H1 (cell line): ENCODE measurements around the gene NAE1. TPM values are rescaled to one million over a fixed set of nuclear protein-coding genes. Genes with fewer than 3 reads are reported as not detected.

Experiments
- E2F6 ChIP-seq: IDR thresholded peaks from 2 replicates; pipeline ENCODE4 v1.6.1; 2012; ENCODE audit warnings: inconsistent platforms
- HDAC6 ChIP-seq: IDR thresholded peaks from one replicate; pipeline ENCODE4 v1.7.1; 2012; ENCODE audit warnings: low read depth, mild to moderate bottlenecking, inconsistent platforms, low read length, moderate library complexity
- PHF8 ChIP-seq: fragments of 200-600 bp; sonication (generic); conservative IDR thresholded peaks from 2 replicates; pipeline ENCODE4 v1.7.1; 2012; ENCODE audit warnings: low read depth, mild to moderate bottlenecking, inconsistent platforms, low read length, moderate library complexity
- POU5F1 ChIP-seq: IDR thresholded peaks from 2 replicates; pipeline ENCODE4 v1.6.1; 2011; ENCODE audit warnings: low read depth, mild to moderate bottlenecking, low read length, moderate library complexity
- RNF2 ChIP-seq: fragments of 200-900, 300-1000 bp; sonication (generic); IDR thresholded peaks from 2 replicates; pipeline ENCODE4 v1.7.1; 2016; ENCODE audit warnings: borderline replicate concordance, low read depth, mild to moderate bottlenecking, antibody characterized with exemption, low read length; ENCODE audit not compliant: poor library complexity, severe bottlenecking; ENCODE audit errors: missing control alignments
- RXRA ChIP-seq: IDR thresholded peaks from 2 replicates; pipeline ENCODE4 v1.6.1; 2011; ENCODE audit warnings: low read depth, mild to moderate bottlenecking, low read length, moderate library complexity; ENCODE audit not compliant: insufficient read depth
- SIN3A ChIP-seq, 2 experiments: IDR thresholded peaks in 1 of 2; conservative IDR thresholded peaks in 1 of 2; 2 replicates each; pipeline ENCODE4 v1.6.1; 2011 to 2012; ENCODE audit warnings: low read length in 2 of 2, improper control_type of control experiment in 1 of 2, low read depth in 1 of 2, mild to moderate bottlenecking in 1 of 2
- SP2 ChIP-seq: IDR thresholded peaks from 2 replicates; pipeline ENCODE4 v1.6.1; 2012; ENCODE audit warnings: mild to moderate bottlenecking, low read length, inconsistent platforms
- polyA plus RNA-seq, 7 experiments: library from polyadenylated mRNA; depleted of rRNA in 3 of 7; stranded (reverse) in 5 of 7; unstranded in 2 of 7; fragments of >200 nt in 5 of 7; fragments of 200-250 nt in 2 of 7; gene quantifications; 1 replicate in 5 of 7; 2 replicates in 1 of 7; 4 replicates in 1 of 7; pipeline versions ENCODE4 v1.2.1 to v1.2.3, GENCODE V29; 2011 to 2013; ENCODE audit warnings: missing spikeins in 2 of 7, mixed read lengths in 2 of 7
- total RNA-seq: library from RNA; stranded (reverse); fragmentation: NEBNext Ultra II Directional; extraction: Animal tissue kit (Norgen Biotek cat#: 25700); gene quantifications from 2 replicates; pipeline ENCODE4 v1.2.1, GENCODE V29; 2021
- TF ChIP-seq, protein P1 (sequence below): fragments of 300-600 bp; sonication (generic); IDR thresholded peaks from 2 replicates; pipeline ENCODE4 v1.7.1; 2012; ENCODE audit warnings: low read length, moderate library complexity, mild to moderate bottlenecking, inconsistent platforms; ENCODE audit not compliant: insufficient replicate concordance

The NAE1 gene
- total and polyA plus RNA-seq, 2 of the 8 experiments (the other 6 are each of a cell fraction or from before 2014, with no cell fraction given) = 66.6 to 155 TPM

DNA sequence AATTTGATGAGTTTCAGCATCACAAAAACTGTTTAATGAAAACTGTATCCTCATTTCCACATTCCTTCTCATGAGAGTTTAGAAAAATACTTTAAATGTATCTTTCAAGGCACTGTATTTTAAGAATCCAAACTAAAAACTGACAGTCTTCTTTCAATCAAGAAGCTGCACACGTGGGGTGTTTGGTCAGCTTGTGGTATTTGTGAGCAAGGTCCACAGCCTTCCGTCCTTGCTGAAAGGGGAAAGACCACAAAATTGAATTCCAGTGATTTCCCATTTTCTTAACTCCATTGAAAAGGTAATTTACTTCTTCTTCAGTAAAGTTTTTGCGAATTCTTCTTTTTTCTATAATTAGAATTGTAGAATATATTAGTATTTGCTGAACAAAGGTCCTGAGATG, 76.0 kb downstream of the NAE1 start (continued):
- TF ChIP-seq, protein P1, sequence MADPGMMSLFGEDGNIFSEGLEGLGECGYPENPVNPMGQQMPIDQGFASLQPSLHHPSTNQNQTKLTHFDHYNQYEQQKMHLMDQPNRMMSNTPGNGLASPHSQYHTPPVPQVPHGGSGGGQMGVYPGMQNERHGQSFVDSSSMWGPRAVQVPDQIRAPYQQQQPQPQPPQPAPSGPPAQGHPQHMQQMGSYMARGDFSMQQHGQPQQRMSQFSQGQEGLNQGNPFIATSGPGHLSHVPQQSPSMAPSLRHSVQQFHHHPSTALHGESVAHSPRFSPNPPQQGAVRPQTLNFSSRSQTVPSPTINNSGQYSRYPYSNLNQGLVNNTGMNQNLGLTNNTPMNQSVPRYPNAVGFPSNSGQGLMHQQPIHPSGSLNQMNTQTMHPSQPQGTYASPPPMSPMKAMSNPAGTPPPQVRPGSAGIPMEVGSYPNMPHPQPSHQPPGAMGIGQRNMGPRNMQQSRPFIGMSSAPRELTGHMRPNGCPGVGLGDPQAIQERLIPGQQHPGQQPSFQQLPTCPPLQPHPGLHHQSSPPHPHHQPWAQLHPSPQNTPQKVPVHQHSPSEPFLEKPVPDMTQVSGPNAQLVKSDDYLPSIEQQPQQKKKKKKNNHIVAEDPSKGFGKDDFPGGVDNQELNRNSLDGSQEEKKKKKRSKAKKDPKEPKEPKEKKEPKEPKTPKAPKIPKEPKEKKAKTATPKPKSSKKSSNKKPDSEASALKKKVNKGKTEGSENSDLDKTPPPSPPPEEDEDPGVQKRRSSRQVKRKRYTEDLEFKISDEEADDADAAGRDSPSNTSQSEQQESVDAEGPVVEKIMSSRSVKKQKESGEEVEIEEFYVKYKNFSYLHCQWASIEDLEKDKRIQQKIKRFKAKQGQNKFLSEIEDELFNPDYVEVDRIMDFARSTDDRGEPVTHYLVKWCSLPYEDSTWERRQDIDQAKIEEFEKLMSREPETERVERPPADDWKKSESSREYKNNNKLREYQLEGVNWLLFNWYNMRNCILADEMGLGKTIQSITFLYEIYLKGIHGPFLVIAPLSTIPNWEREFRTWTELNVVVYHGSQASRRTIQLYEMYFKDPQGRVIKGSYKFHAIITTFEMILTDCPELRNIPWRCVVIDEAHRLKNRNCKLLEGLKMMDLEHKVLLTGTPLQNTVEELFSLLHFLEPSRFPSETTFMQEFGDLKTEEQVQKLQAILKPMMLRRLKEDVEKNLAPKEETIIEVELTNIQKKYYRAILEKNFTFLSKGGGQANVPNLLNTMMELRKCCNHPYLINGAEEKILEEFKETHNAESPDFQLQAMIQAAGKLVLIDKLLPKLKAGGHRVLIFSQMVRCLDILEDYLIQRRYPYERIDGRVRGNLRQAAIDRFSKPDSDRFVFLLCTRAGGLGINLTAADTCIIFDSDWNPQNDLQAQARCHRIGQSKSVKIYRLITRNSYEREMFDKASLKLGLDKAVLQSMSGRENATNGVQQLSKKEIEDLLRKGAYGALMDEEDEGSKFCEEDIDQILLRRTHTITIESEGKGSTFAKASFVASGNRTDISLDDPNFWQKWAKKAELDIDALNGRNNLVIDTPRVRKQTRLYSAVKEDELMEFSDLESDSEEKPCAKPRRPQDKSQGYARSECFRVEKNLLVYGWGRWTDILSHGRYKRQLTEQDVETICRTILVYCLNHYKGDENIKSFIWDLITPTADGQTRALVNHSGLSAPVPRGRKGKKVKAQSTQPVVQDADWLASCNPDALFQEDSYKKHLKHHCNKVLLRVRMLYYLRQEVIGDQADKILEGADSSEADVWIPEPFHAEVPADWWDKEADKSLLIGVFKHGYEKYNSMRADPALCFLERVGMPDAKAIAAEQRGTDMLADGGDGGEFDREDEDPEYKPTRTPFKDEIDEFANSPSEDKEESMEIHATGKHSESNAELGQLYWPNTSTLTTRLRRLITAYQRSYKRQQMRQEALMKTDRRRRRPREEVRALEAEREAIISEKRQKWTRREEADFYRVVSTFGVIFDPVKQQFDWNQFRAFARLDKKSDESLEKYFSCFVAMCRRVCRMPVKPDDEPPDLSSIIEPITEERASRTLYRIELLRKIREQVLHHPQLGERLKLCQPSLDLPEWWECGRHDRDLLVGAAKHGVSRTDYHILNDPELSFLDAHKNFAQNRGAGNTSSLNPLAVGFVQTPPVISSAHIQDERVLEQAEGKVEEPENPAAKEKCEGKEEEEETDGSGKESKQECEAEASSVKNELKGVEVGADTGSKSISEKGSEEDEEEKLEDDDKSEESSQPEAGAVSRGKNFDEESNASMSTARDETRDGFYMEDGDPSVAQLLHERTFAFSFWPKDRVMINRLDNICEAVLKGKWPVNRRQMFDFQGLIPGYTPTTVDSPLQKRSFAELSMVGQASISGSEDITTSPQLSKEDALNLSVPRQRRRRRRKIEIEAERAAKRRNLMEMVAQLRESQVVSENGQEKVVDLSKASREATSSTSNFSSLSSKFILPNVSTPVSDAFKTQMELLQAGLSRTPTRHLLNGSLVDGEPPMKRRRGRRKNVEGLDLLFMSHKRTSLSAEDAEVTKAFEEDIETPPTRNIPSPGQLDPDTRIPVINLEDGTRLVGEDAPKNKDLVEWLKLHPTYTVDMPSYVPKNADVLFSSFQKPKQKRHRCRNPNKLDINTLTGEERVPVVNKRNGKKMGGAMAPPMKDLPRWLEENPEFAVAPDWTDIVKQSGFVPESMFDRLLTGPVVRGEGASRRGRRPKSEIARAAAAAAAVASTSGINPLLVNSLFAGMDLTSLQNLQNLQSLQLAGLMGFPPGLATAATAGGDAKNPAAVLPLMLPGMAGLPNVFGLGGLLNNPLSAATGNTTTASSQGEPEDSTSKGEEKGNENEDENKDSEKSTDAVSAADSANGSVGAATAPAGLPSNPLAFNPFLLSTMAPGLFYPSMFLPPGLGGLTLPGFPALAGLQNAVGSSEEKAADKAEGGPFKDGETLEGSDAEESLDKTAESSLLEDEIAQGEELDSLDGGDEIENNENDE = no peak
- TF ChIP-seq PHF8 (no peak), HDAC6 (no peak), E2F6 (no peak), SIN3A (conservative IDR thresholded peaks at IDR 0.05 in 1 of 2, IDR thresholded peaks at IDR 0.05 in 1 of 2; ENCODE audit: low read depth in 1 of 2, low read length in 2 of 2) (no peak), RXRA (no peak), POU5F1 (no peak), RNF2 (no peak), SP2 (no peak)
- TF ChIP-seq, all 59 proteins: peak for 0
